ENCODE measurements around the gene COMMD1. TPM values are rescaled to one million over a fixed set of nuclear protein-coding genes. Genes with fewer than 3 reads are reported as not detected.
"Not testable (repeated sequence)": the region's sequence is repeated elsewhere in the genome, so short reads cannot be mapped to it uniquely, and the experiment has no call there.

COMMD1 gene
- polyA plus RNA-seq, 2 of the 4 experiments (the other 2 are of a cell fraction), result 54.1 to 57.3 TPM

GRCh38 chr2:62038975-62039771 lies 133.7 kb downstream of the COMMD1 start:
- Histone ChIP-seq H3K27ac (no peak overlapping the region), H3K4me3 (no peak overlapping the region), H3K9me3 (peaks cover under 1% of the 10 kb centered on the region; the same call in 2 of the 3 replicates), H3K4me2 (no peak overlapping the region), H3K4me1 (no peaks in the 10 kb centered on the region)
- FAIRE-seq, result peak; percentile 13
- WGBS (ENCODE audit: missing lambda C conversion rate), result 90% methylated on average over 3 of the region's 3 CpGs
- no peak for ATAC-seq
- ChIA-PET CTCF (interaction anchor here (0.6 to 2.2 kb wide), 3 partner anchors 44 to 1582 kb away, joined by 3 to 6 read pairs (median 3); no protein-coding TSS in a partner anchor), POLR2A (no interaction called here)
- DNase-seq (ENCODE audit: low read depth in 1 of 2, low spot score in 1 of 2), result no peak
- no peak for TF ChIP-seq RARB (CRISPR knock-in tag; IDR thresholded peaks at IDR 0.05)
- TF ChIP-seq BCL3 (IDR thresholded peaks at IDR 0.05), result no peak
- TF ChIP-seq MAFK (IDR thresholded peaks at IDR 0.05; ENCODE audit: partially characterized antibody), result no peak
- no peak for TF ChIP-seq FOXS1 (CRISPR knock-in tag; IDR thresholded peaks at IDR 0.05)
- no peak for TF ChIP-seq POLR2A (IDR thresholded peaks at IDR 0.05; ENCODE audit: low read length)
- no peak for TF ChIP-seq ELK1 (IDR thresholded peaks at IDR 0.05; ENCODE audit: low read depth, low read length)
- TF ChIP-seq HEYL (CRISPR knock-in tag; IDR thresholded peaks at IDR 0.05), result no peak

GRCh38 chr2:62040926-62041325 lies 135.5 kb downstream of the COMMD1 start:
- no peaks in the 10 kb centered on the region for H3K4me1 ChIP-seq
- ChIA-PET CTCF (no interaction called here), POLR2A (no interaction called here)
- WGBS (ENCODE audit: missing lambda C conversion rate), result 73% methylated on average over 3 of the region's 3 CpGs
- DNase-seq (ENCODE audit: low read depth in 1 of 2, low spot score in 1 of 2) (no peak), ATAC-seq (no peak), FAIRE-seq (no peak)
- H3K9me3 ChIP-seq, result peaks cover 14% of the 10 kb centered on the region; the same call in 2 of the 3 replicates
- H3K4me3 ChIP-seq, result no peak overlapping the region
- TF ChIP-seq ELK1 (IDR thresholded peaks at IDR 0.05; ENCODE audit: low read depth, low read length) (no peak), PBX3 (IDR thresholded peaks at IDR 0.05) (no peak), ZFP36 (IDR thresholded peaks at IDR 0.05; ENCODE audit: borderline replicate concordance, partially characterized antibody) (no peak), SREBF2 (IDR thresholded peaks at IDR 0.05) (no peak), ATOH8 (CRISPR knock-in tag; IDR thresholded peaks at IDR 0.05; ENCODE audit: low read depth) (no peak), POLR2A (IDR thresholded peaks at IDR 0.05; ENCODE audit: low read length) (no peak)
- no peak overlapping the region for H3K4me2 ChIP-seq
- no peak overlapping the region for H3K27ac ChIP-seq

GRCh38 chr2:62041701-62042385 lies 136.4 kb downstream of the COMMD1 start:
- H3K4me2 ChIP-seq; ATAC-seq; POLR2A ChIA-PET; FAIRE-seq; H3K27ac ChIP-seq; H3K4me1 ChIP-seq; DNase-seq (ENCODE audit: low read depth in 1 of 2, low spot score in 1 of 2); H3K4me3 ChIP-seq: not testable (repeated sequence)
- WGBS (ENCODE audit: missing lambda C conversion rate), result 90% methylated on average over 16 of the region's 16 CpGs
- peaks cover 14% of the 10 kb centered on the region; the same call in 2 of the 3 replicates for H3K9me3 ChIP-seq
- CTCF ChIA-PET, result interaction anchor here (0.5 to 1.3 kb wide), 3 partner anchors 34 to 469 kb away, joined by 3 to 4 read pairs (median 4); no protein-coding TSS in a partner anchor
